Measurements from ENCODE around the gene HEXIM2.
"Not testable (repeated sequence)": the region's sequence is repeated elsewhere in the genome, so short reads cannot be mapped to it uniquely, and the experiment has no call there.

Gene HEXIM2

DNA sequence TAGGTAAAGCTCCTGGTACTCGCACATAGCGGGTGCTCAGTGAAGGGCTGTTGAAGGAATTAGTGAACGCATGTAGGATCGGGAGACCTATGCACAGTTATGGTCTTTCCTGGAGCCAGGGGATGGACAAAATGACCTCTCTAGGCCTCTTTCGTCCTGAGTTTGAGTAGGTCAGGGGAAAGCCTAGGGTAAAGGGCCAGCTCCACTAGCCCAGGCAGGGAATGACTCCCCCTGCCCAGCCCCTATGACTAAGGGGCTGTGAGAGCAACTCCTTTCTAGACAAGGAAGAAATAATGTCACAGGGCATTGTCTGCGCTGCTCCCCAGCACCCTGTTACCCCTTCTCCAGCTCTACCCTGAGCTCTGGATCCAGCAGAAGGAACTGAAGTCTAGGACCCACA is 35.4 kb downstream of the HEXIM2 start:
- TF ChIP-seq, protein P1, sequence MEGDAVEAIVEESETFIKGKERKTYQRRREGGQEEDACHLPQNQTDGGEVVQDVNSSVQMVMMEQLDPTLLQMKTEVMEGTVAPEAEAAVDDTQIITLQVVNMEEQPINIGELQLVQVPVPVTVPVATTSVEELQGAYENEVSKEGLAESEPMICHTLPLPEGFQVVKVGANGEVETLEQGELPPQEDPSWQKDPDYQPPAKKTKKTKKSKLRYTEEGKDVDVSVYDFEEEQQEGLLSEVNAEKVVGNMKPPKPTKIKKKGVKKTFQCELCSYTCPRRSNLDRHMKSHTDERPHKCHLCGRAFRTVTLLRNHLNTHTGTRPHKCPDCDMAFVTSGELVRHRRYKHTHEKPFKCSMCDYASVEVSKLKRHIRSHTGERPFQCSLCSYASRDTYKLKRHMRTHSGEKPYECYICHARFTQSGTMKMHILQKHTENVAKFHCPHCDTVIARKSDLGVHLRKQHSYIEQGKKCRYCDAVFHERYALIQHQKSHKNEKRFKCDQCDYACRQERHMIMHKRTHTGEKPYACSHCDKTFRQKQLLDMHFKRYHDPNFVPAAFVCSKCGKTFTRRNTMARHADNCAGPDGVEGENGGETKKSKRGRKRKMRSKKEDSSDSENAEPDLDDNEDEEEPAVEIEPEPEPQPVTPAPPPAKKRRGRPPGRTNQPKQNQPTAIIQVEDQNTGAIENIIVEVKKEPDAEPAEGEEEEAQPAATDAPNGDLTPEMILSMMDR (IDR thresholded peaks at IDR 0.05; ENCODE audit: low read depth, low read length): no peak
- Histone ChIP-seq H3K4me3 (ENCODE audit: low read depth, low read length) (no peak overlapping the region), H3K27me3 (ENCODE audit: insufficient read depth, low read depth, severe bottlenecking) (no peaks in the 10 kb centered on the region), H3K36me3 (no peaks in the 10 kb centered on the region), H3K9me3 (ENCODE audit: severe bottlenecking) (peaks cover 4% of the 10 kb centered on the region), H3K27ac (peak overlapping the region; percentile 24)
- DNase-seq: no peak

DNA sequence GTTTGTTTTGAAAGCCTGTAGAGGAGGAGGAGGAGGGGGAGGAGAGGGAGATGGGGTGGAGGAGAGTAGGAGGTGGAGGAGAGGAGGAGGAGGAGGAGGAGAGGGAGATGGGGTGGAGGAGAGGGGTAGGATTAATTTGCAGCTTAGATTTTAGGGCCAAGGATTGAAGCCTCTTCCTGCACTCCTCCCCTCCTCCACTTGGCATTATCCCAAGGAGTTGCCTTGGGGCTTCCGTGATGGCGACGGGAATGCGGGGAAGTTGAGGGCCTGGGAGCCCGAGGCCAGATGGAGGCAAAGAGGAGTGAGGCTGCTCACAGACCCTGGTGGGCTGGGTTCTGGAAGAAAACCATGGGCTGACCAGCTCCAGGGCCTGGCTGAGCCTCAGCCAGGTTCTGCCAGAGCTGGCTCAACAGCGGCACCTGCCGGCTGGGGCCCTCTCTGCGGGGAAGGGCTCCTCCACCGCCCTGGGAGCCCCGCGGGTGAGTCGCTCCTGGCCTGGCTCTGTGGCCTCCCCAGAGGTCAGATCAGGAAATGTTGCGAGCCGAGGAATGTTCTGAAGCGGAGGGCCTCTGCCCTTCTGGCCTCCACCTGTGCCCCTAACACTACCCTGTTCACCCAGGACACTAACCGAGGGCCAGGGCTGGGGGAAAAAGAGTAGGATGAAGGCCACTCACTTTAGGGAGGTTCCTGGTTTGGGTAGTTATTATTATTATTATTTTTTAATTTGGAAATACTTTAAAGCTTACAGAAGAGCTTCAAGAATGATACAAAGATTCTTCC is 36.1 kb downstream of the HEXIM2 start:
- TF ChIP-seq, protein P1 (IDR thresholded peaks at IDR 0.05; ENCODE audit: low read depth, low read length): peak; percentile 100
- Histone ChIP-seq H3K9me3 (ENCODE audit: severe bottlenecking) (peaks cover 4% of the 10 kb centered on the region), H3K36me3 (no peaks in the 10 kb centered on the region), H3K4me3 (ENCODE audit: low read depth, low read length) (no peak overlapping the region), H3K27me3 (ENCODE audit: insufficient read depth, low read depth, severe bottlenecking) (no peaks in the 10 kb centered on the region), H3K27ac (peak overlapping the region; percentile 24)
- DNase-seq: peak; percentile 97

DNA sequence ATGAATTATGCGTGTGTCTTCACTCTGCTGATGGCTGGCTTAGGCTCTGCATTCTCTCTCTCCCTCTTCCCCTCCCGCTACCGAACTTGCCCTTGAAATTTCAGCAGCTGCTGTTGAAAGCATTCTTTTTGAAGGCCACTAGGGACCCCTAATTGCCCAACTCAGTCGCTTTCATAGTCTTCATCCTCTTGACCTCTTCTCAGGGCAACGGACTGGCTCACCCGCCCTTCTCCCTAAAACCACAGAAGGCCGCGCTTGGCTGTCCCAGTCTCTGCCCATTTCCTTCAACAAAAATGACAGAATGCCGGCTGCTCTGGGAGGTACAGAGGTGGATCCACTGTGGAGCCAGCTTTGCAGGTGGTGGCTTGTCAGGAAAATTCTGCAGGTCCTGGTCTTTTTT is 39.0 kb downstream of the HEXIM2 start:
- no peaks in the 10 kb centered on the region for H3K27me3 ChIP-seq (ENCODE audit: insufficient read depth, low read depth, severe bottlenecking)
- no peak overlapping the region for H3K27ac ChIP-seq
- peaks cover 3% of the 10 kb centered on the region for H3K9me3 ChIP-seq (ENCODE audit: severe bottlenecking)
- TF ChIP-seq, protein P1 (IDR thresholded peaks at IDR 0.05; ENCODE audit: low read depth, low read length): no peak
- H3K36me3 ChIP-seq: no peaks in the 10 kb centered on the region
- no peak overlapping the region for H3K4me3 ChIP-seq (ENCODE audit: low read depth, low read length)
- DNase-seq: no peak

DNA sequence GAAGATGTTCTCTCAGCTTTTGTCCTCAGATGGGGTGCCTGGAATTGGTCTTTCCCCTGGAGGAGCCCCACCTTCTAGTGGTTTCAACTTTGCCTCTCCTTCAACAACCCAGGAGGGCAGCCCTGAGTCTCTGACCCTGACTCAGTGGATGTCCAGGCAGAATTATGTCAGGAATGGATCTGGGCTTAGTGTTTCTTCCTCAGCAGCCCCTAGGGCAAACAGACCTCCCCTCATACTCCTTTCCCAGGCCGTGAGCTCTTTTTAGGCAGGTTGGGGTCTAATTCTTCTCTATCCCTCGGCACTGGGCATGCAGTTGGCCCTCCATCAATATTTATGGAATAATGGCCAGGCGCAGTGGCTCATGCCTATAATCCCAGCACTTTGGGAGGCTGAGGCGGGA is 39.8 kb downstream of the HEXIM2 start:
- DNase-seq: no peak
- Histone ChIP-seq H3K27ac (no peak overlapping the region), H3K36me3 (no peaks in the 10 kb centered on the region), H3K4me3 (ENCODE audit: low read depth, low read length) (no peak overlapping the region), H3K27me3 (ENCODE audit: insufficient read depth, low read depth, severe bottlenecking) (no peaks in the 10 kb centered on the region), H3K9me3 (ENCODE audit: severe bottlenecking) (peaks cover 3% of the 10 kb centered on the region)
- TF ChIP-seq, protein P1 (IDR thresholded peaks at IDR 0.05; ENCODE audit: low read depth, low read length): no peak

DNA sequence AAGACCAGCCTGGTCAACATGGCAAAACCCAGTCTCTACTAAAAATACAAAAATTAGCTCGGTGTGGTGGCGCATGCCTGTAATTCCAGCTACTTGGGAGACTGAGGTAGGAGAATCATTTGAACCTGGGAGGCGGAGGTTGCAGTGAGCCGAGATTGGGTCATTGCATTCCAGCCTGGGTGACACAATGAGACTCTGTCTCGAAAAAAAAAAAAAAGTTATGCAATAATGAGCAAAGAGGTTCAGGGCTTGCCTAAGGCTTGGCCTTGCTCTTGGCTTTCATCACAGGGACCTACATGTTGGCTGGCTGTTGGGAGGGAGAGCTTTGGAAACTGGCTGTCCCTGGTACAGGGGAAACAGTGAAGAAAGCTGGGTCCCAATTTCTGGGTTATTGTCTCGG is 40.2 kb downstream of the HEXIM2 start:
- not testable (repeated sequence) for H3K27ac ChIP-seq; H3K9me3 ChIP-seq (ENCODE audit: severe bottlenecking); DNase-seq; H3K4me3 ChIP-seq (ENCODE audit: low read depth, low read length); H3K36me3 ChIP-seq; H3K27me3 ChIP-seq (ENCODE audit: insufficient read depth, low read depth, severe bottlenecking)

DNA sequence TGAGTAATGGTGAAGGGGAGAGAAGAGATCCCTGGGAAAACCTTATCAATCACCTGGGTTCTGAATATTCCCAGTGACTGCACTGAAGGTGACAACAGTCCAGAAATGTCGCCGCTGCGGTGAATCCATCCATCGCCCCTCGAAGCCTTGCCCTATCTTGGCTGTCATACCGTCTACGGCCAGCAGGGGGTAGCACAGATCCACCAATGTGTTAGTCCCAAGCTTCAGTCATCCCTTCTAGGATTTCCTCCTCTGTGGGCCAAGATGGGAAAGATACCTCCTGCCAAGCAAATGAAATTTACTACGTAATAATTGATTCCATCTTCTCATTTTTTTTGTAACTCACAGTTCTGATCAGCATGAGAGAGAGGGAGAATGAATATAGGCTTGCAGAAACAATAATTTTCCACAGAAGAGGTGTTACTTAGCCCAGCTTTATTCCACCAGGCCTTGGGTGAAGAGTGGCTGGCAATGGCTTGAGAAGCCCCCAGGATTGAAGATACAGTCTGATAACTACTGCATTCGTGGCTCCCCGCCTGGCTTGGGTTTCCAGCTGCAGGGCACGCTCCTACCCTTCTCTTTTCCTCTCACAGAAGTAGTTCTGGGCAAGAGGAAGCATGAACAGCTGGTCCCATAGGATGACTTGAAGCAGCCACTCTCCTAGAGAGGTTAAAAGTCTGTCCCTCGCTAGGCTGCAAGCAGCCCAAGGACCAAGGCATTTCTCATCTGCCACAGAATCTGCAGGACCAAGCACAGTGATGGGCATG is 57.4 kb downstream of the HEXIM2 start:
- Histone ChIP-seq H3K27me3 (ENCODE audit: insufficient read depth, low read depth, severe bottlenecking) (peaks cover 8% of the 10 kb centered on the region), H3K27ac (no peak overlapping the region), H3K4me3 (ENCODE audit: low read depth, low read length) (no peak overlapping the region), H3K36me3 (no peaks in the 10 kb centered on the region), H3K9me3 (ENCODE audit: severe bottlenecking) (no peaks in the 10 kb centered on the region)
- TF ChIP-seq, protein P1 (IDR thresholded peaks at IDR 0.05; ENCODE audit: low read depth, low read length): peak; percentile 97
- peak; percentile 91 for DNase-seq
